RWPE1 (cell line): ENCODE measurements around the gene PTPRN2.

ENCODE experiments used
- CTCF ChIA-PET: fragments of 350-600 bp; sonication (Branson Sonifier 250); formaldehyde crosslinking; extraction: SDS; loops from one replicate; lab custom pipeline; 2021; lab: Yijun Ruan, JAX
- POLR2A ChIA-PET: fragments of 400-600 bp; formaldehyde crosslinking; extraction: SDS; loops from one replicate; lab custom pipeline; 2020; ENCODE audit warnings: antibody characterized with exemption; ENCODE audit not compliant: low non-redundant PET; lab: Yijun Ruan, JAX
- DNase-seq: peaks from one replicate; pipeline ENCODE4 v3.0.0; 2012; ENCODE audit warnings: low spot score
- H3K27ac ChIP-seq: fragments of 450-650 bp; 2 replicates; pipeline ENCODE4 v1.5.1; 2017
- TF ChIP-seq, protein P1 (sequence below): fragments of 450-650 bp; conservative IDR thresholded peaks from 2 replicates; pipeline ENCODE4 v1.5.1; 2017; ENCODE audit warnings: low read depth, mild to moderate bottlenecking

The PTPRN2 gene

DNA sequence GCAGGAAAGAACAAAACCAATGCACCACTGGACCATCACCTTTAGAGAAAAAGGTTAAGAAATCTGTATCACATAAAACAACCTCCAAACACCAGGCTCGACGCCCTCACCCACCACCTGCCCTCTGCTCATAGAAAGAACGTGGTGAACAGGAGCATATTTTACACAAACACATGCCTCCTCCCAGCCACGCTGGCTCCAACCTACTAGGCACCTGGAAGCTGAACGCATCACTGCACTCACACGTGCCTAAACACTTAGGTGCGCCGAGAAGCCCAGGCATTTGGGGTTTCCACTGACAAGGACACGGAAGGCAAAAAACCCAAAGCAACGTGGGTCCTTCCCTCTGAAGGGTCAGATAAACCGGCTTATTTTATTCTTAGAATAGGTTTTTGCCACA, 56.0 kb downstream of the PTPRN2 start:
- no peak for DNase-seq
- CTCF ChIA-PET, result no interaction called here
- no peak overlapping the region for H3K27ac ChIP-seq
- TF ChIP-seq, protein P1, sequence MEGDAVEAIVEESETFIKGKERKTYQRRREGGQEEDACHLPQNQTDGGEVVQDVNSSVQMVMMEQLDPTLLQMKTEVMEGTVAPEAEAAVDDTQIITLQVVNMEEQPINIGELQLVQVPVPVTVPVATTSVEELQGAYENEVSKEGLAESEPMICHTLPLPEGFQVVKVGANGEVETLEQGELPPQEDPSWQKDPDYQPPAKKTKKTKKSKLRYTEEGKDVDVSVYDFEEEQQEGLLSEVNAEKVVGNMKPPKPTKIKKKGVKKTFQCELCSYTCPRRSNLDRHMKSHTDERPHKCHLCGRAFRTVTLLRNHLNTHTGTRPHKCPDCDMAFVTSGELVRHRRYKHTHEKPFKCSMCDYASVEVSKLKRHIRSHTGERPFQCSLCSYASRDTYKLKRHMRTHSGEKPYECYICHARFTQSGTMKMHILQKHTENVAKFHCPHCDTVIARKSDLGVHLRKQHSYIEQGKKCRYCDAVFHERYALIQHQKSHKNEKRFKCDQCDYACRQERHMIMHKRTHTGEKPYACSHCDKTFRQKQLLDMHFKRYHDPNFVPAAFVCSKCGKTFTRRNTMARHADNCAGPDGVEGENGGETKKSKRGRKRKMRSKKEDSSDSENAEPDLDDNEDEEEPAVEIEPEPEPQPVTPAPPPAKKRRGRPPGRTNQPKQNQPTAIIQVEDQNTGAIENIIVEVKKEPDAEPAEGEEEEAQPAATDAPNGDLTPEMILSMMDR, result no peak
- POLR2A ChIA-PET, result no interaction called here

DNA sequence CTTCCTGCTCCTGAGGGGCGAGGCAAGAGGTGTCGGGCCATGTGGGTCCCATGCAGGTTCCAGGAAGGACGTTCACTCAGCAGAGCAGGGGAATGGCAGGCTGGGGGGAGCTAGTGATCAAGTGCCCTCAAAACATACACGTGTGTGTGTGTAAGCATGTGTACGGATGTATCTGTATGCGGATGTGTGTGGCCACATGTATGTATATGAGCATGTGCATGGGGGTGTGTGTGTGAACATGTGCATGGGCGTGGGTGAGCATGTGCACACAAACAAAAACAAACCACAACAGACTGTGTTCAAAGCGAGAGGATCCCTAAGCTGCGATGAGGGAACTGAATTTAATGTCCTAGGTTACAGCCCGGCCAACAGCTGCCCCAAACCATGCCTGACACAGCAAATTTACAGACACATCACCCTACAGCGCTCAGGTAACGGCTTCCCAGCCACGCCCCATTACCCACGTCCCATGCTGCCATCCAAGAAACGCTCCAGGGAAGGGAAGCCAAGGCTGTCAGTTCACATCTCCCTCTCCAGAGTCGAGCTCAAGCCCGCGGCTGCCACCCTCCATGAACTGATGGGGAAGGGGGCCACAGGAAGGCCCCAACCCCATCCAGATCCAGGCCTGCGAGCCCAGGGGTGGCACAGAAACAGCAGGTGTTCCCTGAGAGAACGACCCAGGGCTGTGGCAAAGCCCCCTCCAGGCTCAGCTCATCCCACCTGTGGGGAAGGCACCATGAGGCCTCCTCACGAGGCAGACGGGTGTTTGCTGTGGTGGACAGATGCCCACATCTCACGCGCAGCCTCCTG, 56.6 kb downstream of the PTPRN2 start:
- ChIA-PET CTCF (no interaction called here), POLR2A (no interaction called here)
- TF ChIP-seq, protein P1, result no peak
- H3K27ac ChIP-seq, result no peak overlapping the region
- DNase-seq, result no peak

- no peak overlapping the region for H3K27ac ChIP-seq
- POLR2A ChIA-PET, result no interaction called here
- TF ChIP-seq, protein P1, result no peak
- CTCF ChIA-PET, result no interaction called here
- peak; percentile 13 for DNase-seq
These were observed 58.2 kb downstream of the PTPRN2 start for GRCh38 chr7:158529181-158530096.

DNA sequence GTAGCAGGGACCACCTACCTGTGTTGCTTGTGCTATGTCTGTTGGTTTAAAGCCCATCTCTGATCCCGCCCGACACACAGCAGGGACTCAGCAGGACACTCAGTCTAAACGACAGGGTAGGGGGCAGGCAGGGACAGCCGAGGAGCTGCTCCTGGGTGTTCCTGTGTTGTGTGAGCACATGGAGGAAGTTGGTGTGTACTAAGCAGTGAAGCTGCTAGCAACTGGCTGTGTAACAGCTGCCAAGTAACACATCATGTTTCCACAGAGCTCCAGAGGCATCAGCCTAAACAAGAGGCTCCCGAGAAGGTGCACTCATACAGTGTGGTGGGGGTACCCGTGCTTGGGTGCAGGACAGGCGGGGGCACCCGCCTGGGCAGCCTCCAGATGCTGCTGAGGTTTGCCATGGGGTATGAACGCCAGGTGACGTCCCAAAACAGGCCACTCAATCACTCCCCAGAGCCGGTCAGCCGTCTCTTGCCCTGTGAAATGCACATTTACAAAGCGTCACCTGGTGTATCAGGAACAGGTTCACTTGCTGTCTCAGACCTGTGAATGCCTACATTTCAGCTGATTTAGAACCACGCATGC, 59.6 kb downstream of the PTPRN2 start:
- no peak for DNase-seq
- CTCF ChIA-PET, result no interaction called here
- no peak overlapping the region for H3K27ac ChIP-seq
- POLR2A ChIA-PET, result no interaction called here
- TF ChIP-seq, protein P1, result no peak

DNA sequence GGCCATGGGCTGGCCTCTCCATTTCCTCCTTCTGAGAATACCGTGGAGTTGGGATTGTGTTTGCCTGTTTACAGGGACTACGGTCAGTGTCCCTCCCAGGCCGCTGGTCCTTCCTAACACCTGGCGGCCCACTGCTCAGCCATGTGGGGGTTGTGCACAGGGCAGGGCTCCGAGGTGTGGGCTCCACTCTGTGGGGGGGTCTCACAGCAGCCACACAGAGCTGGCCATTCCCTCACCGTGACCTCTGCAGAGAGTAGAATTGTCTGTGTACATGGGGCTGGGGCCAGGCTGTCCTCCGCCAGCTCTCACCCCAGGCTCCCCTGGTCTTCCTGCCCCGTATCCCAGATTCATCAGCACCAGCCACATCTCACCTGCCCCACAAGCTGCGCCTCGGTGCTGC, 60.1 kb downstream of the PTPRN2 start:
- TF ChIP-seq, protein P1, result no peak
- ChIA-PET CTCF (no interaction called here), POLR2A (no interaction called here)
- H3K27ac ChIP-seq, result no peak overlapping the region
- DNase-seq, result no peak

GRCh38 chr7:158527038-158527437, 60.6 kb downstream of the PTPRN2 start:
- TF ChIP-seq, protein P1, result no peak
- no peak for DNase-seq
- H3K27ac ChIP-seq, result no peak overlapping the region
- CTCF ChIA-PET, result no interaction called here
- POLR2A ChIA-PET, result no interaction called here
